GM12872 (cell line): Measurements from ENCODE around the gene ESAM.

Source experiments
- CTCF ChIP-seq: IDR thresholded peaks from 3 replicates; pipeline ENCODE4 v1.5.1; 2011; ENCODE audit warnings: low read depth, mild to moderate bottlenecking, low read length, moderate library complexity; ENCODE audit not compliant: insufficient read depth

Gene ESAM

GRCh38 chr11:124729571-124729970 lies 32.5 kb downstream of the ESAM start:
- no peak for TF ChIP-seq CTCF

GRCh38 chr11:124728134-124728533 lies 34.0 kb downstream of the ESAM start:
- TF ChIP-seq CTCF: no peak

GRCh38 chr11:124727474-124727873 lies 34.6 kb downstream of the ESAM start:
- no peak for TF ChIP-seq CTCF

GRCh38 chr11:124725719-124726105 lies 36.4 kb downstream of the ESAM start:
- no peak for TF ChIP-seq CTCF

- no peak for TF ChIP-seq CTCF
Observed at GRCh38 chr11:124724979-124725718, 36.9 kb downstream of the ESAM start.

GRCh38 chr11:124722176-124722575 lies 39.9 kb downstream of the ESAM start:
- TF ChIP-seq CTCF: no peak

- TF ChIP-seq CTCF: no peak
Observed at GRCh38 chr11:124719534-124719933, 42.6 kb downstream of the ESAM start.
